RPMI7951 (cell line): ENCODE data around the gene OR2Y1. TPM values are rescaled to one million over a fixed set of nuclear protein-coding genes. Genes with fewer than 3 reads are reported as not detected.
"Not testable (repeated sequence)": the region's sequence is repeated elsewhere in the genome, so short reads cannot be mapped to it uniquely, and the experiment has no call there.

Experiments
- DNase-seq: peaks from one replicate; pipeline ENCODE4 v3.0.0-alpha.2; 2012; ENCODE audit warnings: low read depth
- total RNA-seq: library from RNA; depleted of rRNA; stranded (reverse); fragments of >200 nt; shearing (Covaris generic); gene quantifications from 2 replicates; pipeline ENCODE4 v1.2.3, GENCODE V29; 2014; rRNA removed

Gene OR2Y1
- total RNA-seq, 1 experiment from 2014 or later, result not detected

DNA sequence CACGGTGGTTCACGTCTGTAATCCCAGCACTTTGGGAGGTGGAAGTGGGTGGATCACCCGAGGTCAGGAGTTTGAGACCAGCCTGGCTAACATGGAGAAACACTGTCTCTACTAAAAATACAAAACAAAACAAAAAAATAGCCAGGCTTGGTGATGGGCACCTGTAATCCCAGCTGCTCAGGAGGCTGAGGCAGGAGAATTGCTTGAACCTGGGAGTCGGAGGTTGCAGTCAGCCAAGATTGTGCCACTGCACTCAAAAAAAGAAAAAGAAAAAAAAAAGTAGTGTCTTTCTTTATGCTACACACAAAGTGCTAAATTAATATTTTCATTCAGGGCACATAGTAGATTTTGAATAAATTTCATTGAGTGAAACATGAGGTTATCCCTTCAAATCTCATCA lies 1.1 kb upstream of the OR2Y1 start:
- not testable (repeated sequence) for DNase-seq

DNA sequence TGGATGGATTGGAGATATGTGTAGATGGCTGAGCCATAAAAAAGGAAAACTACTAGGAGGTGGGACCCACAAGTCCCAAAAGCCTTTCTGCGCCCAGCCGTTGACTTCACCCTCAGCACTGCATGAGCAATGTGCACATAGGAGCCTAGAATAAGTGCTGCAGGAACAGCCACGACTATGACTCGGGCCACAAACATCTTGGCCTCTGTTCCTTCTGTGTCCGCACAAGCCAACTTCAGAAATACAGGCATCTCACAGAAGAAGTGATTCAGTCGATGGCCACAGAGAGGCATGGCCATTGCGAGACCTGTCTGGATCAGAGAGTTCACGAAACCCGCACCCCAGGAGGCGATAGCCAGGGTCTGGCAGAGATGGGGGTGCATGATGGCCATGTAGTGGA lies 587 bp downstream of the OR2Y1 start:
- no peak for DNase-seq

DNA sequence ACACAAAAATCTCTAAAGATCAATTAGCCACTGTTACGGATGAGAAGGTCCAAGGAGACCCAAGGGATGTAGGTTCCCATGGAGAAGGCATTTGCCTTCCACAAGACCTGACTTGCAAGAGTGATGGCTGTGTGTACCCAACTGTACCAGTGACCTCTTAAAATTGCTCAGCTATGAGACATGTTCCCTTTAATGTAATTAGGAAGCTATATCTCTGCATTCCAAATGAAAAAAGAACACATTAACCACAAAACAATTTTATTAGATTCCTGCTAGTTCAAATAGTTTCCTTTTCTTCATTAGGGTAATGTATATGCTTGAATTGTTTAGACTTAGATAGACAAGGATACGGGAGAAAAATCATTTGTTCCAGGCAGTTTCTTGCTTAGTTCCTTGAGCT lies 3.3 kb downstream of the OR2Y1 start:
- no peak for DNase-seq

DNA sequence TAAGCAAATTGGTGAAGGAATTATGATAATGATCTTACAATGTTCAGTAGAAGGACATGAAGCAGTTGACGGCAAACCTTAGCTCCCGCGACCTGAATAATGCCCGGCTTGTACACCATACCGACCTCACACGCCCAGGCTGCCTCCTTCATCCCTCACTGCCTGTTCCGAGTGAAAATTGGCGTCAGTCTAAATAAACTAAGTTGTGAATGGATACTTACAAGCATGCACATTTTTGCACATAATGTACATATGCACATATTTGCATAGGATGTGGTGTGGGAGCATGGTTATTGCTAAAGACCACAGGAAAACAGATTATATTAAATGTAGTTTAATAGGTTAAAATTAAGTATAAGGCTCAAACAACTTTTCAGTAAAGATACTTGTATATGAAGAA lies 14.9 kb downstream of the OR2Y1 start:
- no peak for DNase-seq

DNA sequence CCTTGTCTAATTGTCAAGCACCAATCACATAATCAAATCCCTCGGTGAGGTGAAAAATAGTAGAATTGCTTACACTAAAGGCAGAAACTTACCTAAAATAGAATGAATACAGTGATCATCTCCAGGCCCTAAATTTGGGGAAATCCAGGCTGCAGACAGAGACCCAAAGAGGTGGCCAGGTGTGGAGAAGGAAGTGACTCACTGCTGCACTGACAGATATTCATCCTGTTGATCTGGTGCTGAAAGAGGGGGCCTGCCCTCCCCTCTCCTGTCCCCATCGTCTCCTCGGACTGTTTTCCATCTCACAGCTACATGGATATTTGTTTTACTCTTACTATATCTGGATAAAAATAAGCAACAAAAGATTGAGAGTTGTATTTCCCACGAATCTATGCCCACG lies 15.9 kb downstream of the OR2Y1 start:
- no peak for DNase-seq

DNA sequence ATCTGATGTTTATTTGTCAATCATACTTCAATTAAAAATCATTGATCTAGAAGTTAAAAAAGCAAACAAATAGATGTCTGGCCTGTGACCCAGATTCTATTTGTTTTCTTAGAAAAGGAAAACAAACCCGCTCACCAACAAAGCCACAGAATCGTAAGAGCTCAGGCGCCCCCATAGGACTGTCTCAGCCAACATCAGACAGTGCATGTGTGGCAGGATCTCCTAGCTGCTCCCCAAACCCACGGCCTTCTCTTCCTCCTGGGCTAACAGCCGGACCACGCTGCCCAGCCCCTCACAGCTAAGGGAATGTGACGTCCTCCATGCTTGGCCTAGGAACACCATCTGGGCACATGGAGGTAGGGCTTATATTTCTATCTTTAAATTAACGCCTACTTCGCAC lies 19.4 kb downstream of the OR2Y1 start:
- no peak for DNase-seq

DNA sequence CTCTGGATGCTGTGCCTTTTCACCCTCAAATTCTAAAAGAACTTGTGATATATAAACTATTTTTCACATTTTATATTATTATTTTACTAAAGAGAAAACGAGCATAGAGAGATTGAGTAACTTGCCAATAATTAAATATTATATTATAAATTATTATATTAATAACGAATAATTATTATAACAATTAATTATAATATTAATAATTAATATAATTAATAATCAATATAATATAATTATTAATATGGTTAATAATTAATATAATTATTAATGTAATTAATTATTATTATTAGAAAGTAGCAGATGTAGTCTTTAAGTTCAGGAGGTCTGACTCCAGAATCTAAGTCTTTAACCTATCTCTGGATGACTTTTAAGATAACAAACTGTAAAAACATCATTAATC lies 20.1 kb downstream of the OR2Y1 start:
- DNase-seq, result no peak

DNA sequence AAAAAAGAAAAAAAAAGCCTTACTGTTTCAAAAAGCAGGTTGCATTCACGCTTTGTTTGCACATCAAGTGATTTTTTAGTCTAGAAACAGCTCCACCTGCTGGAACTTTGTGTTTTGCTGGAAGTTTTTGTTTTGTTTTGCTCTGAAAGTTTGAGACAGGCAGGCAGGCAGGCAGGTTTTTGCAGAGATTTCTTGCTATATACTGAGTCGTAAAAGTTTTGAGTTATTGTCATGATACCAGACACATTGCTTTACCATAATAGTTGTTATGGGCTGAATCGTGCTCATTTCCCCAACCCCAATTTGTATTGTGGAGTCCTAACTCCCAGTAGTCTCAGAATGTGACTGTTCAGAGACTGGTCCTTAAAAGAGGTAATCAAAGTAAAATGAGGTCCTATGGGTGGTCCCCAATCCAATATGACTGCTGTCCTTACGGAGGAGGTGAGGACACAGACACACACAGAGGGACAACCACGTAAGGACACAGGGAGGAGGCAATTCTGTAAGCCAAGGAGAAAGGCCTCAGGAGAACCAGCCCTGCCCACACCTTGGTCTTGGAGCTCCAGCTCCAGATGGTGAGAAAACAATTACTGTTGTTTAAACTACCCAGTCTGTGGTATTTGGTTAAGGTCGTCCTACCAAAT lies 20.9 kb downstream of the OR2Y1 start:
- DNase-seq, result peak; percentile 33

DNA sequence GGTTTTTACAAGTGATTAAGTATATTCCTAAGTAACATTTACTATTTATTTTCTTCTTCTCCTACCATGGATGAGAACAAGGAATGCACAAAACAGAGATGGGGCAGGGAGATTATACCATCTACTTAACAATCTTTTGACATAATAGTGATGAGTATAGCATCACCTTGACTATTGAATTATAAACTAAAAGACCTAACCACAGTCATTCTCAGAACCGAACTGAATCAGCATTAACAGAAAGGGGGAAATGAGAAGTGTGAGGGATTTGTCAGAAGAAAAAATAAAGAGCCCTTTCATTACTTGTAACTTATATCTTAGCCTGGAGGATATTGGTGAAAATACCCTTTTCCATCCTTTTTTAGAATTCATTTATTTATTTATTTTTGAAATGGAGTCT lies 21.9 kb downstream of the OR2Y1 start:
- DNase-seq, result no peak

DNA sequence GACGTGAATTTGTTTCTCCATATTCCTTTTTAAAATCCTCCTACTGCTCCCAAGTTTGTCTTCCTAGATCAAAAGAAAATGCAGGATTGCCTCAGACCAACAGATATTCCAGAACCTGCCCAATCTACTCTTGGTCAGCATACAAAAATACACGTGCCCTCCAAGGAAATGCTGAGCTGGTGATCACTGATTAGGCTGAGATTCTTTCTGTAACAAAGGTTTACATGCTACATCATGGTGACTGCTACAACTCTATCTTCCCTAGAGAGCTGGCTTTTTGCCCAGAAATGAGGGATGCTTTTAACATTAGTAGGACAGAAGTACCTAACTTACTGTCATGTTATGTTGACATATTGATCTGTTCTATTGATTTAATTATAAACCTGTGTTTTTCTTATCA lies 35.5 kb downstream of the OR2Y1 start:
- peak; percentile 28 for DNase-seq

DNA sequence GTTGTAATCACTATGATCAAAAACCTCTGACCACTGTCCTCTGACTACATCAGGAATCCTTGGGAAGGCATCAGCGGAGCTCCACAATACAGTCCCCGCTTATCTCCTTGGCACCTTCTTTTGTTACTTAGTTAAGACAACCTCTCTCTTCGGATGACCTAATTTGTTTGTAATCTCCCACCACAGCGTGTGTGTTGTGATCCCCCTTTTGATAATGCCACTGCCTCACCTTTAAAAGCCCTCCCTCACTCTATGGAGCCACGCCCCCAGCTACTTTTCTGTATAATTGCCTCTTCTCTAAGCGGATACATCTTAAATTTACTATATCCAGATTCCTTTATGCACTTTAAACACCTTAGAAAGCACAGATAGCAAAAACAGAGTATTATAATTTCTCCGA lies 35.9 kb downstream of the OR2Y1 start:
- DNase-seq, result no peak

DNA sequence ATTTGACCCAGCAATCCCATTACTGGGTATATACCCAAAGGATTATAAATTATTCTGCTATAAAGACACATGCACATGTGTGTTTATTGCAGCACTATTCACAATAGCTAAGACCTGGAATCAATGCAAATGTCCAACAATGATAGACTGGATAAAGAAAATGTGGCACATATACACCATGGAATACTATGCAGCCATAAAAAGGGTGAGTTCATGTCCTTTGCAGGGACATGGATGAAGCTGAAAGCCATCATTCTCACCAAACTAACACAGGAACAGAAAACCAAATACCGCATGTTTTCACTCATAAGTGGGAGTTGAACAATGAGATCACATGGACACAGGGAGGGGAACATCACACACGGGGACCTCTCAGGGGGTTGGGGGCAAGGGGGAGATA lies 36.5 kb downstream of the OR2Y1 start:
- DNase-seq, result not testable (repeated sequence)

DNA sequence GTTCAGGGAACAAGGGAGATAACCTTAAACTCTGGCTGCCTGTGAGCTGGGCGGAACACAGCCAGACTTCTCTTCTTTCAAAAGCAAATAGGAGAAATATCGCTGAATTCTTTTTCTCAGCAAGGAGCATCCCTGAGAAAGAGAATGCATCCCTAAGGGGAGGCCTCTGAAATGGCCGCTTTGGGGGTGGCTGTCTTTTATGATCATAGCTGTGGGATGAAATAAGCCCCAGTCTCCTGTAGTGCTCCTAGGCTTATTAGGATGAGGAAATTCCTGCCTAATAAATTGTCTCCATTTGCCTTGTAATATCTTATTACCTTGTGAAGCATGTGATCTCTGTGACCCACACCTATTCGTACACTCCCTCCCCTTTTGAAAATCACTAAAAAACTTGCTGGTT lies 39.4 kb downstream of the OR2Y1 start:
- DNase-seq, result not testable (repeated sequence)

DNA sequence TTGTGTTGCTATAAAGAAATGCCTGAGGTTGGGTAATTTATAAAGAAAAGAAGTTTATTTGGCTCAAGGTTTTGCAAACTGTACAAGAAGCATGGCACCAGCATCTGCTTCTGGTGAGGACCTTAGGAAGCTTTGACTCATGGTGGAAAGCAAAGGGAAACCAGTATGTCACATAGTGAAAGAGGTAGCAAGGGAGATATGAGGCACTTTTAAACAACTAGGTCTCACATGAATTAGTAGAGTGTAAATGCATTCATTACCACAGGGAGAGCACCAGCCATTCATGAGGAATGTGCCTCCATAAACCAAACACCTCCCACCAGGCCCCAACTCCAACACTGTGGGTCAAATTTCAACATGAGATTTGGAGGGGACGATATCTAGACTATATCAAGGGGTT lies 40.8 kb downstream of the OR2Y1 start:
- DNase-seq, result no peak

DNA sequence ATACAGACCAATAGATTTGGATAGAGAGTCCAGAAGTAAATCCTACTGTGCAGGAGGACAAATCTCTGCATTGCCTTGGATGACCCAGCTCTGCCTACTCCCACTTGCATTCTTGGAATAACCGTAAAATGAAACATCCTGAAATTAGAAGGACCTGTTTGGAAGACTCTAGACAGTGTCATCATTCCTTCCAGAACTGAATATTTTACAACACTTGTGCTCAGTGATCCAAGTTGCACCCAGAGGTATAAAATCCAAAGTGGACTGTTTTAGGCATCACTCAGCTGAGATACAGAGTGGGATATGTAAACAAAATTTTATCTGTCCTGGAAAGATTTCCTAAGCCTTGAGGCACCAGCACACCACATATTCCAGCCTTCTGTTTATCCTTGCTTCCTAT lies 43.7 kb downstream of the OR2Y1 start:
- DNase-seq, result no peak

DNA sequence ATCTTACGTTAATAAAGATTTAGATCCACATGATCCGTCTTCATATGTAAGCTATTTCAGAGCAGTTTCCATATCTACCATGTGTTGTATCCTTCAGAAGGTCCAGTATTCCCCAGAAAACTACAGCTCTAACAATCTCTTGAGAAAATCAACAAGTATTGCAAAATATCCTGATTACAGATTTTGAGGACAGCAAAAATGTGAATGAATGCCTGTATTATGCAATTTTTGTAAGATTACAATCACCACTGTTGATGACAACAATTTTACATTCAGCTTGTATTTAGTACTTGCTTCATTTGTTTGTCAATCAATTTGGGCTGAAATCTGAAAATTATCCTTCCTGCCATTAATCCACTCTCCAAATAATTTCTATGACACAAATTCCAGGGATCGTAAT lies 47.4 kb downstream of the OR2Y1 start:
- DNase-seq, result no peak

DNA sequence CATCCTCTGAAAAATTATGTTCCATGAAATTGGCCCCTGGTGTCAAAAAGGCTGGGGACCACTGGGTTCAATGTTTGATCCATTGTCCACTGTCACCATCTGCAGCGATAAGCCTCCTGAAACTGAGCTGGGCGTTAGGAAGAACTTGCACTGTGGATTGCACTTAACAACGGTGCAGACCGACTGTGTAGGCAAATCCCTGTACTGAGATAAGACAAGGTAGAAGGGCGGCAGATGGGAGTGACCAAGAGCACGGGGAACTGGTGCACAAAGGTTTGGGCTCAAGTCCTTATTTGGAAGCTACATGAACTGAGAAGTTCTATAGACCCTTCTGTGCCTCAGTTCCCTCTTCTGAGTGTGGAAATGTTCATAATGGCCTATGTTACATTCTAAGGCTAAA lies 48.8 kb downstream of the OR2Y1 start:
- no peak for DNase-seq

DNA sequence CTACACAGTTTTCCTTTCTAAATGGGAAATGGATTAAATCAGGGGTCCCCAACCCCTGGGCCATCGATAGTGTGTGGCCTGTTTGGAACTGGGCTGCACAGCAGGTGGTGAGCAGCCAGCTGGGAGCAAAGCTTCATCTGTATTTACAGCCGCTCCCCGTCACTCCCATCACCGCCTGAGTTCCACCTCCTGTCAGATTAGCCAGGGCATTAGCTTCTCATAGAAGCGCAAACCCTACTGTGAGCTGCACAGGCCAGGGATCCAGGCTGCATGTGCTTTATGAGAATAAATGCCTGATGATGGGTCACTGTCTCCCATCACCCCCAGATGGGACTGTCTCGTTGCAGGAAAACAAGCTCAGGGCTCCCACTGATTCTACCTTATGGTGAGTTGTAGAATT lies 49.3 kb downstream of the OR2Y1 start:
- DNase-seq, result no peak

DNA sequence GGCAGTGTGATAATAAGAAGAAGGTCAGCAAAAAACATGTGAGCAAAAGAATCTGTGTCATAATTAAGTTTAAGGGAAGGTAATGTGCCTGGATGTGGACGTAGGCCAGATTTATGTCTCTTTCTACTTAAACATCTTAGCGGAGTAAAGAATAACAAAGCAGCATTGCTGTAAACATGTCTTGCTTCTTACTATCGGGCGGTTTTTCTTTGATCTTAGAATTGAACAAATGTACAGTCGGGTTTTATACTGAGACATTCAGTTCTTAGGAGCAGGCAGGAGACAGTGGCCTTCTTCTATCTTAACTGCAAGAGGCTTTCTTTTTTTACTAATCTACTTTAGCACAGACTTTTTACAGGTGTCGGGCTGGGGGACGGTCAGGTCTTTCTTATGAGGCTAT lies 50.1 kb downstream of the OR2Y1 start:
- no peak for DNase-seq

Other genes with a start within 250 kb of the OR2Y1 start
- 7.3 and 7.6 TPM in 2 replicates for gene CNOT6, start 245.7 kb downstream of the OR2Y1 start, total RNA-seq
- not detected in 2 replicates for gene SCGB3A1, start 148.6 kb downstream of the OR2Y1 start, total RNA-seq
- gene FLT4, start 90.5 kb downstream of the OR2Y1 start, total RNA-seq, result not detected in 2 replicates
- gene MGAT1, start 62.7 kb upstream of the OR2Y1 start, total RNA-seq, result 39.0 and 56.8 TPM in 2 replicates
- 15.0 and 16.0 TPM in 2 replicates for gene ZFP62, start 121.2 kb upstream of the OR2Y1 start, total RNA-seq
- 0.12 and 0.29 TPM in 2 replicates for gene BTNL8, start 159.1 kb upstream of the OR2Y1 start, total RNA-seq
- gene BTNL3, start 248.8 kb upstream of the OR2Y1 start, total RNA-seq, result not detected in 2 replicates